RCC 7860 (cell line): ENCODE data around the gene SLC37A1.

Experiments used
- DNase-seq: peaks from one replicate; pipeline ENCODE4 v3.0.0-alpha.2; 2015; ENCODE audit warnings: low spot score
- FAIRE-seq: peaks from 2 replicates; lab custom pipeline; 2012; peaks lifted over from hg19 to GRCh38; lab: Jason Lieb, UNC

Gene SLC37A1

GRCh38 chr21:42525676-42526378, 12.2 kb downstream of the SLC37A1 start:
- FAIRE-seq (no peak), DNase-seq (no peak)

- FAIRE-seq (no peak), DNase-seq (no peak)
These were observed 12.7 kb downstream of the SLC37A1 start for GRCh38 chr21:42526379-42526727.

- FAIRE-seq (no peak), DNase-seq (no peak)
These were observed 13.5 kb downstream of the SLC37A1 start for GRCh38 chr21:42527127-42527488.

GRCh38 chr21:42527489-42528158, 14.0 kb downstream of the SLC37A1 start:
- FAIRE-seq (no peak), DNase-seq (no peak)

- DNase-seq: no peak
- FAIRE-seq: no peak
These were observed 16.5 kb downstream of the SLC37A1 start for GRCh38 chr21:42530167-42530518.

GRCh38 chr21:42531771-42532170, 18.1 kb downstream of the SLC37A1 start:
- DNase-seq: no peak
- no peak for FAIRE-seq

- FAIRE-seq (no peak), DNase-seq (no peak)
These were observed 19.0 kb downstream of the SLC37A1 start for GRCh38 chr21:42532466-42533181.

GRCh38 chr21:42533306-42533962, 19.8 kb downstream of the SLC37A1 start:
- FAIRE-seq: no peak
- no peak for DNase-seq

GRCh38 chr21:42533963-42534355, 20.3 kb downstream of the SLC37A1 start:
- FAIRE-seq (no peak), DNase-seq (no peak)

- no peak for FAIRE-seq
These were observed 21.0 kb downstream of the SLC37A1 start for GRCh38 chr21:42534421-42535378.

GRCh38 chr21:42535602-42536171, 22.0 kb downstream of the SLC37A1 start:
- DNase-seq (no peak), FAIRE-seq (no peak)

More at GRCh38 chr21:42534421-42535378, 21.0 kb downstream of the SLC37A1 start:
- DNase-seq: no peak

GRCh38 chr21:42536601-42537000, 22.9 kb downstream of the SLC37A1 start:
- no peak for FAIRE-seq
- DNase-seq: no peak

- no peak for FAIRE-seq
These were observed 23.6 kb downstream of the SLC37A1 start for GRCh38 chr21:42537106-42537742.

GRCh38 chr21:42538479-42539275, 25.0 kb downstream of the SLC37A1 start:
- DNase-seq: no peak
- FAIRE-seq: no peak

More at GRCh38 chr21:42537106-42537742, 23.6 kb downstream of the SLC37A1 start:
- DNase-seq: no peak

- DNase-seq (no peak), FAIRE-seq (no peak)
These were observed 25.7 kb downstream of the SLC37A1 start for GRCh38 chr21:42539342-42539741.

- DNase-seq (no peak), FAIRE-seq (no peak)
These were observed 26.3 kb downstream of the SLC37A1 start for GRCh38 chr21:42539931-42540343.

GRCh38 chr21:42540396-42540795, 26.7 kb downstream of the SLC37A1 start:
- DNase-seq: no peak
- FAIRE-seq: no peak

GRCh38 chr21:42541174-42541573, 27.5 kb downstream of the SLC37A1 start:
- DNase-seq (no peak), FAIRE-seq (no peak)

GRCh38 chr21:42541618-42542017, 28.0 kb downstream of the SLC37A1 start:
- FAIRE-seq (no peak), DNase-seq (no peak)
